Measurements from ENCODE around the gene SLC17A6. TPM values are rescaled to one million over a fixed set of nuclear protein-coding genes. Genes with fewer than 3 reads are reported as not detected.

The SLC17A6 gene
- total RNA-seq, 1 experiment from 2014 or later, result 0.24 TPM

DNA sequence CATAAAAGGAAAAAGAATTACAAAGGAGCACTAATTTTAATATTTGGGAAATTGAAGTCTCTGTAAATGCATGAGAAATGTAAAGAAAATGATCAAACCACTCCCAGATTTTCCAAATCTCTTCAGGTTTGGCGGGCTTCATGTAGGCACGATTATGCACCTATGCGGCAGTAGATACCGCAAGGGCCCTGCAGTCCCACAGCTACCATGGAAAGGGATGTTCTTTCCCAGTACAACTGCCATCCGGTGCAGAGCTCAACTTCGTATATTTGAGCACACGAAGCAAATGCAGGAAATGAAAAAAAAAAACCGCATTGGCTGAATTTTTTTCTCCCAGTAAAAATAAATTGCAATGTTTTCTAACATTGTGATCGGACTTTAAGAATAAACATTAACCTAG, 1.4 kb downstream of the SLC17A6 start:
- TF ChIP-seq, protein P1, sequence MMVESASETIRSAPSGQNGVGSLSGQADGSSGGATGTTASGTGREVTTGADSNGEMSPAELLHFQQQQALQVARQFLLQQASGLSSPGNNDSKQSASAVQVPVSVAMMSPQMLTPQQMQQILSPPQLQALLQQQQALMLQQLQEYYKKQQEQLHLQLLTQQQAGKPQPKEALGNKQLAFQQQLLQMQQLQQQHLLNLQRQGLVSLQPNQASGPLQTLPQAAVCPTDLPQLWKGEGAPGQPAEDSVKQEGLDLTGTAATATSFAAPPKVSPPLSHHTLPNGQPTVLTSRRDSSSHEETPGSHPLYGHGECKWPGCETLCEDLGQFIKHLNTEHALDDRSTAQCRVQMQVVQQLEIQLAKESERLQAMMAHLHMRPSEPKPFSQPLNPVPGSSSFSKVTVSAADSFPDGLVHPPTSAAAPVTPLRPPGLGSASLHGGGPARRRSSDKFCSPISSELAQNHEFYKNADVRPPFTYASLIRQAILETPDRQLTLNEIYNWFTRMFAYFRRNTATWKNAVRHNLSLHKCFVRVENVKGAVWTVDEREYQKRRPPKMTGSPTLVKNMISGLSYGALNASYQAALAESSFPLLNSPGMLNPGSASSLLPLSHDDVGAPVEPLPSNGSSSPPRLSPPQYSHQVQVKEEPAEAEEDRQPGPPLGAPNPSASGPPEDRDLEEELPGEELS (CRISPR knock-in tag; IDR thresholded peaks at IDR 0.05), result no peak
- no peak for TF ChIP-seq NFATC4 (CRISPR knock-in tag; IDR thresholded peaks at IDR 0.05)
- no peak for TF ChIP-seq ZNF671 (CRISPR knock-in tag; IDR thresholded peaks at IDR 0.05)
- TF ChIP-seq MYBL2 (CRISPR knock-in tag; IDR thresholded peaks at IDR 0.05), result no peak
- no peak for TF ChIP-seq E2F5 (CRISPR knock-in tag; IDR thresholded peaks at IDR 0.05)
- TF ChIP-seq CREM (CRISPR knock-in tag; IDR thresholded peaks at IDR 0.05), result no peak
- TF ChIP-seq TEAD4 (CRISPR knock-in tag; IDR thresholded peaks at IDR 0.05), result no peak
- Mint-ChIP-seq H3K27me3 (ENCODE audit: low read depth) (peaks cover 67% of the 10 kb centered on the region), H3K36me3 (no peaks in the 10 kb centered on the region), H3K4me3 (peak overlapping the region; percentile 78), H3K27ac (no peak overlapping the region), H3K4me1 (peaks cover 75% of the 10 kb centered on the region), H3K9me3 (no peaks in the 10 kb centered on the region)
- DNase-seq (ENCODE audit: low spot score), result no peak
- no peak for ATAC-seq
- ChIA-PET POLR2A (no interaction called here), CTCF (interaction anchor here (1.7 kb wide), 1 partner anchor 92 kb away, joined by 4 read pairs; no protein-coding TSS in a partner anchor)

DNA sequence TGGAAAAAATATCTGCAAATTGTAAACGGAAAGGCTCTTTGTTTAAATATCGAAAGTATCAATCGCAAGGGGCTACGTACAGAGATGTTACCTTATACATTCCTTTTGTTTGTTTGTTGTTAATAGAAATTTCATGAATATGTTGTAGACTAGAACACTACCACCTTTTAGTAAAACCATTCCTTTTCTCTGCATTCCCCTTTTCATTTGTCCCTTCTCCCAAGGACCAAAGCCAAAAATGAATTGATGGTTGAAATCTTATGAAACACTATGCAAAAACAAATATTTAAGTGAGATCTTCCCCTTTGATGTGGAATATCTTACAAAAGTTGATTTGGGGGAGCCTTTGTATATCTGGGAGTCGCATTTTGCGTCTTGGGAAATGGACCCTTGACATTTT, 2.1 kb downstream of the SLC17A6 start:
- H3K27me3 Mint-ChIP-seq (ENCODE audit: low read depth), result peaks cover 72% of the 10 kb centered on the region
- DNase-seq (ENCODE audit: low spot score) (no peak), ATAC-seq (no peak)
- H3K9me3 Mint-ChIP-seq, result no peaks in the 10 kb centered on the region
- ChIA-PET POLR2A (no interaction called here), CTCF (interaction anchor here (0.9 to 1.7 kb wide), 5 partner anchors 31 to 448 kb away, joined by 3 to 6 read pairs (median 4); no protein-coding TSS in a partner anchor)
- H3K4me3 Mint-ChIP-seq, result peak overlapping the region; percentile 78
- no peak overlapping the region for H3K27ac Mint-ChIP-seq
- H3K36me3 Mint-ChIP-seq, result no peaks in the 10 kb centered on the region
- H3K4me1 Mint-ChIP-seq, result peaks cover 72% of the 10 kb centered on the region
- TF ChIP-seq NR3C1 (CRISPR knock-in tag; conservative IDR thresholded peaks at IDR 0.05; ENCODE audit: low read depth) (no peak), GRHL2 (CRISPR knock-in tag; IDR thresholded peaks at IDR 0.05; ENCODE audit: insufficient replicate concordance, severe bottlenecking) (no peak), ZNF423 (CRISPR knock-in tag; IDR thresholded peaks at IDR 0.05) (no peak), SP1 (CRISPR knock-in tag; conservative IDR thresholded peaks at IDR 0.05) (no peak), SMAD3 (CRISPR knock-in tag; IDR thresholded peaks at IDR 0.05; ENCODE audit: borderline replicate concordance) (no peak), TCF7 (CRISPR knock-in tag; IDR thresholded peaks at IDR 0.05; ENCODE audit: low read depth) (no peak), MYBL2 (CRISPR knock-in tag; IDR thresholded peaks at IDR 0.05) (no peak), FOXP1 (CRISPR knock-in tag; IDR thresholded peaks at IDR 0.05; ENCODE audit: borderline replicate concordance) (no peak), E2F4 (CRISPR knock-in tag; IDR thresholded peaks at IDR 0.05; ENCODE audit: borderline replicate concordance, low read depth) (no peak), ATF6 (CRISPR knock-in tag; IDR thresholded peaks at IDR 0.05) (no peak), E2F5 (CRISPR knock-in tag; IDR thresholded peaks at IDR 0.05) (no peak), EMX1 (CRISPR knock-in tag; IDR thresholded peaks at IDR 0.05) (no peak), CREB1 (CRISPR knock-in tag; IDR thresholded peaks at IDR 0.05) (no peak)
- TF ChIP-seq, protein P2, sequence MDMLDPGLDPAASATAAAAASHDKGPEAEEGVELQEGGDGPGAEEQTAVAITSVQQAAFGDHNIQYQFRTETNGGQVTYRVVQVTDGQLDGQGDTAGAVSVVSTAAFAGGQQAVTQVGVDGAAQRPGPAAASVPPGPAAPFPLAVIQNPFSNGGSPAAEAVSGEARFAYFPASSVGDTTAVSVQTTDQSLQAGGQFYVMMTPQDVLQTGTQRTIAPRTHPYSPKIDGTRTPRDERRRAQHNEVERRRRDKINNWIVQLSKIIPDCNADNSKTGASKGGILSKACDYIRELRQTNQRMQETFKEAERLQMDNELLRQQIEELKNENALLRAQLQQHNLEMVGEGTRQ (CRISPR knock-in tag; IDR thresholded peaks at IDR 0.05), result no peak
- TF ChIP-seq, protein P3, sequence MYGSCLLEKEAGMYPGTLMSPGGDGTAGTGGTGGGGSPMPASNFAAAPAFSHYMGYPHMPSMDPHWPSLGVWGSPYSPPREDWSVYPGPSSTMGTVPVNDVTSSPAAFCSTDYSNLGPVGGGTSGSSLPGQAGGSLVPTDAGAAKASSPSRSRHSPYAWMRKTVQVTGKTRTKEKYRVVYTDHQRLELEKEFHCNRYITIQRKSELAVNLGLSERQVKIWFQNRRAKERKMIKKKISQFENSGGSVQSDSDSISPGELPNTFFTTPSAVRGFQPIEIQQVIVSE (CRISPR knock-in tag; IDR thresholded peaks at IDR 0.05; ENCODE audit: borderline replicate concordance), result no peak
- TF ChIP-seq, protein P4, sequence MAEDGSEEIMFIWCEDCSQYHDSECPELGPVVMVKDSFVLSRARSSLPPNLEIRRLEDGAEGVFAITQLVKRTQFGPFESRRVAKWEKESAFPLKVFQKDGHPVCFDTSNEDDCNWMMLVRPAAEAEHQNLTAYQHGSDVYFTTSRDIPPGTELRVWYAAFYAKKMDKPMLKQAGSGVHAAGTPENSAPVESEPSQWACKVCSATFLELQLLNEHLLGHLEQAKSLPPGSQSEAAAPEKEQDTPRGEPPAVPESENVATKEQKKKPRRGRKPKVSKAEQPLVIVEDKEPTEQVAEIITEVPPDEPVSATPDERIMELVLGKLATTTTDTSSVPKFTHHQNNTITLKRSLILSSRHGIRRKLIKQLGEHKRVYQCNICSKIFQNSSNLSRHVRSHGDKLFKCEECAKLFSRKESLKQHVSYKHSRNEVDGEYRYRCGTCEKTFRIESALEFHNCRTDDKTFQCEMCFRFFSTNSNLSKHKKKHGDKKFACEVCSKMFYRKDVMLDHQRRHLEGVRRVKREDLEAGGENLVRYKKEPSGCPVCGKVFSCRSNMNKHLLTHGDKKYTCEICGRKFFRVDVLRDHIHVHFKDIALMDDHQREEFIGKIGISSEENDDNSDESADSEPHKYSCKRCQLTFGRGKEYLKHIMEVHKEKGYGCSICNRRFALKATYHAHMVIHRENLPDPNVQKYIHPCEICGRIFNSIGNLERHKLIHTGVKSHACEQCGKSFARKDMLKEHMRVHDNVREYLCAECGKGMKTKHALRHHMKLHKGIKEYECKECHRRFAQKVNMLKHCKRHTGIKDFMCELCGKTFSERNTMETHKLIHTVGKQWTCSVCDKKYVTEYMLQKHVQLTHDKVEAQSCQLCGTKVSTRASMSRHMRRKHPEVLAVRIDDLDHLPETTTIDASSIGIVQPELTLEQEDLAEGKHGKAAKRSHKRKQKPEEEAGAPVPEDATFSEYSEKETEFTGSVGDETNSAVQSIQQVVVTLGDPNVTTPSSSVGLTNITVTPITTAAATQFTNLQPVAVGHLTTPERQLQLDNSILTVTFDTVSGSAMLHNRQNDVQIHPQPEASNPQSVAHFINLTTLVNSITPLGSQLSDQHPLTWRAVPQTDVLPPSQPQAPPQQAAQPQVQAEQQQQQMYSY (CRISPR knock-in tag; IDR thresholded peaks at IDR 0.05), result no peak
- TF ChIP-seq, protein P5, sequence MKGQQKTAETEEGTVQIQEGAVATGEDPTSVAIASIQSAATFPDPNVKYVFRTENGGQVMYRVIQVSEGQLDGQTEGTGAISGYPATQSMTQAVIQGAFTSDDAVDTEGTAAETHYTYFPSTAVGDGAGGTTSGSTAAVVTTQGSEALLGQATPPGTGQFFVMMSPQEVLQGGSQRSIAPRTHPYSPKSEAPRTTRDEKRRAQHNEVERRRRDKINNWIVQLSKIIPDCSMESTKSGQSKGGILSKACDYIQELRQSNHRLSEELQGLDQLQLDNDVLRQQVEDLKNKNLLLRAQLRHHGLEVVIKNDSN (CRISPR knock-in tag; IDR thresholded peaks at IDR 0.05), result no peak
